MM.1S (cell line): ENCODE measurements around the gene C10orf95.

Source experiments
- DNase-seq: peaks from one replicate; pipeline ENCODE4 v3.0.0-alpha.2; 2015
- H2AFZ ChIP-seq: fragments of 300-600 bp; sonication (generic); 2 replicates; pipeline ENCODE4 v1.6.0; 2016; ENCODE audit warnings: antibody characterized with exemption, low read length
- H3F3A ChIP-seq: fragments of 300-600 bp; sonication (generic); 2 replicates; pipeline ENCODE4 v1.6.1; 2016; ENCODE audit warnings: mild to moderate bottlenecking, antibody characterized with exemption, low read length, moderate library complexity, mixed read lengths; ENCODE audit not compliant: insufficient read depth
- H3K27ac ChIP-seq: fragments of 300-600 bp; sonication (generic); 2 replicates; pipeline ENCODE4 v1.5.1; 2016; ENCODE audit warnings: mild to moderate bottlenecking, low read length
- H3K27me3 ChIP-seq: fragments of 300-600 bp; sonication (generic); replicated peaks from 2 replicates; pipeline ENCODE4 v1.6.0; 2016; ENCODE audit warnings: low read length; ENCODE audit not compliant: insufficient read depth
- H3K36me3 ChIP-seq: fragments of 300-600 bp; sonication (generic); replicated peaks from 2 replicates; pipeline ENCODE4 v1.6.1; 2016; ENCODE audit warnings: mild to moderate bottlenecking, low read length, mixed read lengths; ENCODE audit not compliant: insufficient read depth
- H3K4me1 ChIP-seq: fragments of 300-600 bp; sonication (generic); 2 replicates; pipeline ENCODE4 v1.6.1; 2016; ENCODE audit warnings: low read length, mixed read lengths
- H3K4me2 ChIP-seq: fragments of 300-600 bp; sonication (generic); 2 replicates; pipeline ENCODE4 v1.6.0; 2016; ENCODE audit warnings: low read depth, low read length
- H3K4me3 ChIP-seq: fragments of 300-600 bp; sonication (generic); 2 replicates; pipeline ENCODE4 v1.5.1; 2016; ENCODE audit warnings: low read length, mixed read lengths
- H3K79me2 ChIP-seq: fragments of 300-600 bp; sonication (generic); 2 replicates; pipeline ENCODE4 v1.6.1; 2016; ENCODE audit warnings: mixed run types, low read length, mixed read lengths
- H3K9ac ChIP-seq: fragments of 300-600 bp; sonication (generic); 2 replicates; pipeline ENCODE4 v1.6.1; 2016; ENCODE audit warnings: low read length, mixed read lengths
- H3K9me2 ChIP-seq: fragments of 300-600 bp; sonication (generic); replicated peaks from 2 replicates; pipeline ENCODE4 v1.6.1; 2016; ENCODE audit warnings: mild to moderate bottlenecking, low read length, mixed read lengths; ENCODE audit not compliant: insufficient read depth
- H3K9me3 ChIP-seq: fragments of 300-600 bp; sonication (generic); replicated peaks from 2 replicates; pipeline ENCODE4 v1.6.1; 2016; ENCODE audit warnings: mild to moderate bottlenecking, low read length, mixed read lengths; ENCODE audit not compliant: insufficient read depth
- H4K20me1 ChIP-seq: fragments of 300-600 bp; sonication (generic); 2 replicates; pipeline ENCODE4 v1.6.1; 2016; ENCODE audit warnings: mild to moderate bottlenecking, low read length, moderate library complexity, mixed read lengths; ENCODE audit not compliant: insufficient read depth
- CTCF ChIP-seq: fragments of 300-600 bp; sonication (generic); IDR thresholded peaks from 2 replicates; pipeline ENCODE4 v1.5.1; 2016; ENCODE audit warnings: antibody characterized with exemption, low read length, mixed read lengths
- EZH2 ChIP-seq: fragments of 300-600 bp; sonication (generic); optimal IDR thresholded peaks from 2 replicates; pipeline ENCODE3; 2017; ENCODE audit warnings: low read depth, mild to moderate bottlenecking, antibody characterized with exemption, low read length, mixed read lengths
- EZH2phosphoT487 ChIP-seq: fragments of 300-600 bp; sonication (generic); IDR thresholded peaks from 2 replicates; pipeline ENCODE4 v1.6.1; 2018; ENCODE audit warnings: antibody characterized with exemption, low read length

Gene C10orf95

GRCh38 chr10:102470579-102471546 is 19.5 kb upstream of the C10orf95 start:
- no peak overlapping the region for H2AFZ ChIP-seq
- H3K9ac ChIP-seq = no peak overlapping the region
- TF ChIP-seq EZH2phosphoT487 (no peak), CTCF (no peak), EZH2 (no peak)
- H3K4me2 ChIP-seq = no peak overlapping the region
- H3K36me3 ChIP-seq = no peaks in the 10 kb centered on the region
- no peaks in the 10 kb centered on the region for H3F3A ChIP-seq
- no peaks in the 10 kb centered on the region for H3K79me2 ChIP-seq
- H3K4me1 ChIP-seq = no peaks in the 10 kb centered on the region
- no peaks in the 10 kb centered on the region for H3K9me3 ChIP-seq
- no peaks in the 10 kb centered on the region for H4K20me1 ChIP-seq
- no peaks in the 10 kb centered on the region for H3K9me2 ChIP-seq
- H3K4me3 ChIP-seq = no peak overlapping the region
- no peaks in the 10 kb centered on the region for H3K27me3 ChIP-seq
- DNase-seq = no peak
- H3K27ac ChIP-seq = no peak overlapping the region

- H3K9me2 ChIP-seq = no peaks in the 10 kb centered on the region
- no peak overlapping the region for H3K4me2 ChIP-seq
- no peaks in the 10 kb centered on the region for H3K27me3 ChIP-seq
- H3K4me1 ChIP-seq = no peaks in the 10 kb centered on the region
- H4K20me1 ChIP-seq = no peaks in the 10 kb centered on the region
- no peak overlapping the region for H3K27ac ChIP-seq
- H3K79me2 ChIP-seq = no peaks in the 10 kb centered on the region
- TF ChIP-seq EZH2phosphoT487 = no peak
- no peak for TF ChIP-seq EZH2
- no peak for TF ChIP-seq CTCF
- H3K4me3 ChIP-seq = no peak overlapping the region
- H3K9ac ChIP-seq = no peak overlapping the region
- H3K36me3 ChIP-seq = no peaks in the 10 kb centered on the region
- H3K9me3 ChIP-seq = no peaks in the 10 kb centered on the region
- no peaks in the 10 kb centered on the region for H3F3A ChIP-seq
- no peak for DNase-seq
- no peak overlapping the region for H2AFZ ChIP-seq
These were observed 17.3 kb upstream of the C10orf95 start for GRCh38 chr10:102468683-102469082.

DNA sequence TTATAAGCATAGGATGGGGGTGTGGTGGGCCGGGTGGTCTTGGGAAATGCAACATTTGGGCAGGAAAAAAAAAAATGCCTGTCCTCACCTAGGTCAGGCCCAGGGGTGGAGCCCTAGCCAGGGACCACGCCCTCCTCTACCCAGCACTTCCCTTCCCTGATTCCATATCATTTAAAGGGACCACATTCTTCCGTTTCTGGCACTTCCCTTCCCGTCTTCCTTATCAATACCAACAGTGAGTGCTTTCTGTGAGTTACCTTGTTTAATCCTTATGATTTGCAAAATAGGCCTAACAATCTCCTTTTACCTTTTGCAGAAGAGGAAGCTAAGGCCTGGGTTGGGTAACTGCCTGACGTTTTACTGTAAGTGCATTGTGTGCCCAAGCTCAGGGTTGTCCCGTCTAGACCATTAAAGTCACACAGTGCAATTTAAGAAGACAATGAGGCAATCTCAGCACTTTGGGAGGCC is 16.7 kb upstream of the C10orf95 start:
- Histone ChIP-seq H2AFZ (no peak overlapping the region), H3K9me2 (no peaks in the 10 kb centered on the region), H3K27ac (no peak overlapping the region), H3K4me2 (no peak overlapping the region), H3K36me3 (no peaks in the 10 kb centered on the region), H3F3A (no peaks in the 10 kb centered on the region), H4K20me1 (no peaks in the 10 kb centered on the region), H3K79me2 (no peaks in the 10 kb centered on the region), H3K9ac (no peak overlapping the region), H3K9me3 (no peaks in the 10 kb centered on the region), H3K4me3 (no peak overlapping the region), H3K4me1 (no peaks in the 10 kb centered on the region), H3K27me3 (no peaks in the 10 kb centered on the region)
- TF ChIP-seq CTCF (no peak), EZH2 (no peak), EZH2phosphoT487 (no peak)
- DNase-seq = no peak
